GM21737 (cell line): ENCODE data around the gene DOP1A.

Source experiments
- ATAC-seq: cut with Tn5 transposase; IDR thresholded peaks from one replicate; pipeline ENCODE4 v1.9.1; 2021; ENCODE audit warnings: mild to moderate bottlenecking, moderate library complexity; ENCODE audit not compliant: unreplicated experiment

The DOP1A gene

DNA sequence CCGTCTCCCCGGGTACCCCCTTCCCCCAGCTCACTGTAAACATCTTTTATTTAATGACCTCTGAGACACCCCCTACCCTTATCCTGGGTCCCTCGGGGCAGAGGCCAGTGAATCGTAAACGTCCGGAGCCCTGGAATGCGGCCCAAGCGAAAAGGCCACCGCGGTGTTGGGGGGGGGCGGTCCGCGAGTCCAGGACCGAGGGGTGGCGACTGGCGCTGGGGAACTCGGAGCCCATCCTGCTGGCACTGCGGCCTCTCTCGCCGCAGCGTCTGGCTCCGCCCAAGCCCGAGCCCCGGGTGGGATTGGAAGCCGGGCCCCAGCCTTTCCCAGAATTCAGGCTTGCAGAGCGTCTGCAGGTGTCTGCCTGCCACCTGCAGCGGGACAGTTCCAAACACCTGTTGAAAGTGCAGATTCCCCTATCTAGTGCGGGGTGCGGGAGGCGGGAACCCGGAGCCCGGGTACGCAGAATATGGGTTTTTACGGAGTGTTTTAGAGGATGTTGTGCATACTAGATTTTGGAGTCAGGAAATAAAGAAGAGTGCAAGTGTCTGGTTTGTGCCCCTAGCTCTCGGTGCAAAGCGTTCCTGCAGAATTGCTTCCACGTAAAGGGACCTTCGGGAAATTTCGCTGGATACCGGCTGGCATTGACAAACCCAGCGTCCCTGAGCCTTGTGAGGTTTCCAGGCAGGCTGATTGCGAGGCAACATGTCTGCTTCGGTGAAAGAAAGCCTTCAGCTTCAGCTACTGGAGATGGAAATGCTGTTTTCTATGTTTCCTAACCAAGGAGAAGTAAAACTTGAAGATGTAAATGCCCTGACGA, 126.5 kb downstream of the DOP1A start:
- peak; percentile 24 for ATAC-seq

DNA sequence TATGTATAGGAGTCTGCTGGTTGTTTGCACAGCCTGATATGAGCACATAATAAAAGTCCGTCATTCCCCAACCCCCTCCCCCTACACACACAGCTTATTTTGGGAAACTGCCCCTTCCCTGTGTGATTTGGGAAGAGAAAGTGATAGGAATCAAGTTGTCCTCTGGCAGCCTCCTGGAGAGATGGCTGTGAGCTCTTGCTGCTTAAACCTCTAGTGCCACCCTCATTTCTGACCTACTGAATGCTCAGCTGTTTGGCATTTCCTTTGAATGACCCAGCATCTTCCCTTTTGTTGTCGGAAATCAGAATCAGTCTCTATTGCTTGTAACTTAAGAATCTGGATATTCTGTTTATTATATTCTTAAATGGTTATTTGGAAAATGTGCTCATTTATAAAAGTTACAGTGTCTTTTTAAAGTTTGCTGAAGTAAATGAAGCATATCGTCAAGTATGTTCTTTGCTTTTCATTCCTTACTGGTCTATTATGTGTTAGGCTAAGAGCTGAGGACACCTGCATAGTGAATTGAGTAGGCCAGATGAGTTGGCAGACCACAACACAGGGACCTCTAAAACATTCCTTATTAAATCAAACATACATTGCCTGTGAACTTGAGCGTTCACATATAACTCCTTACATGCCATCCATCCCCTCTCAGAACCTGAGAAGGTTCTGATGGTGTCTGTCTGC, 131.2 kb downstream of the DOP1A start:
- no peak for ATAC-seq

GRCh38 chr6:83199173-83199862, 131.8 kb downstream of the DOP1A start:
- no peak for ATAC-seq

DNA sequence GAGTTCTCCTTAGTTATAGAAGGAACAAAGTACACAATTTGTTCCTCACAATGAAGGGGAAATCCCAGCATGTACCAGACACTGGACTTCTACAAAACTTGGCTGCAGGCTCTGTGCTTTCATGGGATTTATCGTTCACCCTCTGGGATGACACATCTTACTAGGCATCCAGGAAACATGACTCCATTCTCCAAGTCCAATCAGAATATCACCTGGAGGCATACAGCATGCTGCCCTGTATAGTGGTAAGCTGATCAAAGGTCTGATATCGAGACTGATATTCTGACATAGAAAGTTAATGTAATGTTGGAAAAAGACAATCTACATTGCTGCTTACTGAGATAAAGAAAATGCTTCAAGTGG, 132.4 kb downstream of the DOP1A start:
- ATAC-seq: no peak

- ATAC-seq: no peak
Measured at GRCh38 chr6:83202031-83202430, 134.6 kb downstream of the DOP1A start.

- ATAC-seq: peak; percentile 99
Measured at GRCh38 chr6:83215131-83216047, 147.9 kb downstream of the DOP1A start.

DNA sequence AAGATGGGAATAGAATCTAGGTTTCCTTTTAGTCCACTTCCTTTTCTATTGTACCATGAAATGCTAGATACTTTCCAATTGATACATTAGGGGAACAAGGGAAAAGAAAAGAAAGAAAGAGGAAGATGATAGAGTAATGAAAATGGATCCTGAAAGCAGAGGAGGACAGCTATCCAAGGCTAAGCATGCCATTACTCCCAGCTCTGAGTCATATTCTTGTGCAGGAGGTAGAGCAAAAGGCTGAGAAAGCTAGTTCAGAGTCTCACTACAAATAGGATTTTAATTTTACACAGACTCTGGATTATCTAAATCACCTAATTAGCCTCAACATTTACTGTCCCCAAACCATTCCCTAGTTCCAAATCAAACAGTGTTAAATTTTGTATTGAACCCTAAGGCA, 149.3 kb downstream of the DOP1A start:
- ATAC-seq: no peak
